Neural progenitor cell (in vitro differentiated cells): ENCODE measurements around the gene POLR1H. TPM values are rescaled to one million over a fixed set of nuclear protein-coding genes. Genes with fewer than 3 reads are reported as not detected.

Experiments used
- DNase-seq: peaks from one replicate; pipeline ENCODE4 v3.0.0-alpha.2; 2016; ENCODE audit warnings: low spot score
- H2AFZ ChIP-seq: fragments of 200-600 bp; sonication (generic); replicated peaks from 2 replicates; pipeline ENCODE4 v1.6.1; 2016; ENCODE audit warnings: antibody characterized with exemption
- H3F3A ChIP-seq: fragments of 200-600 bp; sonication (generic); 2 replicates; pipeline ENCODE4 v1.6.1; 2016; ENCODE audit warnings: antibody characterized with exemption, low read depth
- H3K27ac ChIP-seq: fragments of 200-600 bp; sonication (generic); 2 replicates; pipeline ENCODE4 v1.5.1; 2016; ENCODE audit warnings: mild to moderate bottlenecking
- H3K27me3 ChIP-seq: fragments of 200-600 bp; sonication (generic); 2 replicates; pipeline ENCODE4 v1.6.1; 2016; ENCODE audit warnings: mild to moderate bottlenecking, moderate library complexity
- H3K36me3 ChIP-seq: fragments of 200-600 bp; sonication (generic); 2 replicates; pipeline ENCODE4 v1.5.1; 2016
- H3K4me1 ChIP-seq: fragments of 200-600 bp; sonication (generic); 2 replicates; pipeline ENCODE4 v1.6.1; 2016; ENCODE audit warnings: mixed run types
- H3K4me2 ChIP-seq: fragments of 200-600 bp; sonication (generic); 2 replicates; pipeline ENCODE4 v1.6.1; 2016
- H3K4me3 ChIP-seq: fragments of 200-600 bp; sonication (generic); 2 replicates; pipeline ENCODE4 v1.5.1; 2016
- H3K79me2 ChIP-seq: fragments of 200-600 bp; sonication (generic); 2 replicates; pipeline ENCODE4 v1.6.1; 2016; ENCODE audit warnings: low read depth
- H3K9ac ChIP-seq: fragments of 200-600 bp; sonication (generic); 2 replicates; pipeline ENCODE4 v1.6.1; 2016
- H3K9me3 ChIP-seq: fragments of 200-600 bp; sonication (generic); 2 replicates; pipeline ENCODE4 v1.5.1; 2016; ENCODE audit warnings: low read depth
- H4K20me1 ChIP-seq: fragments of 200-600 bp; sonication (generic); 2 replicates; pipeline ENCODE4 v1.6.1; 2016; ENCODE audit warnings: low read depth
- H3K27ac Mint-ChIP-seq: 3 replicates; pipeline ENCODE4 v1.8.0; 2021; ENCODE audit warnings: mixed read lengths
- H3K27me3 Mint-ChIP-seq: 2 replicates; pipeline ENCODE4 v1.8.0; 2022; ENCODE audit warnings: low read depth, mild to moderate bottlenecking, inconsistent platforms, moderate library complexity, mixed read lengths; ENCODE audit not compliant: insufficient read depth
- H3K36me3 Mint-ChIP-seq: 3 replicates; pipeline ENCODE4 v1.8.0; 2021; ENCODE audit warnings: mixed read lengths
- H3K4me1 Mint-ChIP-seq: 3 replicates; pipeline ENCODE4 v1.8.0; 2021; ENCODE audit warnings: mixed read lengths
- H3K4me3 Mint-ChIP-seq: 3 replicates; pipeline ENCODE4 v1.8.0; 2021; ENCODE audit warnings: mild to moderate bottlenecking, moderate library complexity, mixed read lengths
- H3K9me3 Mint-ChIP-seq: 3 replicates; pipeline ENCODE4 v1.8.0; 2020; ENCODE audit warnings: mixed read lengths
- EZH2 ChIP-seq: fragments of 200-600 bp; sonication (generic); IDR thresholded peaks from 2 replicates; pipeline ENCODE4 v1.6.1; 2017; ENCODE audit warnings: antibody characterized with exemption, mild to moderate bottlenecking, moderate library complexity
- EZH2phosphoT487 ChIP-seq: fragments of 200-600 bp; sonication (generic); IDR thresholded peaks from 2 replicates; pipeline ENCODE4 v1.6.1; 2017; ENCODE audit warnings: antibody characterized with exemption
- total RNA-seq: library from RNA; depleted of rRNA; stranded (reverse); fragments of >200 nt; gene quantifications from 2 replicates; pipeline ENCODE4 v1.2.3, GENCODE V29; 2015; ENCODE audit warnings: low replicate concordance
- TF ChIP-seq, protein P1 (sequence below): fragments of 200-600 bp; sonication (generic); IDR thresholded peaks from 2 replicates; pipeline ENCODE4 v1.5.1; 2017; ENCODE audit warnings: antibody characterized with exemption, mild to moderate bottlenecking

Gene POLR1H
- total RNA-seq, 1 donor from 2014 or later: 25.0 TPM

GRCh38 chr6:30071081-30071818, 10.2 kb downstream of the POLR1H start:
- peaks cover 57% of the 10 kb centered on the region for H3K27me3 Mint-ChIP-seq
- no peak overlapping the region for H3K27ac ChIP-seq
- peaks cover 24% of the 10 kb centered on the region for H3F3A ChIP-seq
- no peak overlapping the region for H2AFZ ChIP-seq
- H3K4me3 ChIP-seq: peak overlapping the region; percentile 36
- peak; percentile 65 for DNase-seq
- peaks cover 23% of the 10 kb centered on the region for H3K4me1 ChIP-seq
- H3K36me3 Mint-ChIP-seq: peaks cover 17% of the 10 kb centered on the region
- peak overlapping the region; percentile 14 for H3K4me3 Mint-ChIP-seq
- H3K27me3 ChIP-seq: peaks cover 70% of the 10 kb centered on the region
- H3K79me2 ChIP-seq: peaks cover 6% of the 10 kb centered on the region
- no peak overlapping the region for H3K9ac ChIP-seq
- peaks cover 31% of the 10 kb centered on the region for H3K4me1 Mint-ChIP-seq
- H3K4me2 ChIP-seq: peak overlapping the region; percentile 71
- H3K9me3 Mint-ChIP-seq: peaks cover 8% of the 10 kb centered on the region
- no peaks in the 10 kb centered on the region for H4K20me1 ChIP-seq
- TF ChIP-seq EZH2phosphoT487 (peak; percentile 68), EZH2 (peak; percentile 85)
- TF ChIP-seq, protein P1, sequence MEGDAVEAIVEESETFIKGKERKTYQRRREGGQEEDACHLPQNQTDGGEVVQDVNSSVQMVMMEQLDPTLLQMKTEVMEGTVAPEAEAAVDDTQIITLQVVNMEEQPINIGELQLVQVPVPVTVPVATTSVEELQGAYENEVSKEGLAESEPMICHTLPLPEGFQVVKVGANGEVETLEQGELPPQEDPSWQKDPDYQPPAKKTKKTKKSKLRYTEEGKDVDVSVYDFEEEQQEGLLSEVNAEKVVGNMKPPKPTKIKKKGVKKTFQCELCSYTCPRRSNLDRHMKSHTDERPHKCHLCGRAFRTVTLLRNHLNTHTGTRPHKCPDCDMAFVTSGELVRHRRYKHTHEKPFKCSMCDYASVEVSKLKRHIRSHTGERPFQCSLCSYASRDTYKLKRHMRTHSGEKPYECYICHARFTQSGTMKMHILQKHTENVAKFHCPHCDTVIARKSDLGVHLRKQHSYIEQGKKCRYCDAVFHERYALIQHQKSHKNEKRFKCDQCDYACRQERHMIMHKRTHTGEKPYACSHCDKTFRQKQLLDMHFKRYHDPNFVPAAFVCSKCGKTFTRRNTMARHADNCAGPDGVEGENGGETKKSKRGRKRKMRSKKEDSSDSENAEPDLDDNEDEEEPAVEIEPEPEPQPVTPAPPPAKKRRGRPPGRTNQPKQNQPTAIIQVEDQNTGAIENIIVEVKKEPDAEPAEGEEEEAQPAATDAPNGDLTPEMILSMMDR: peak; percentile 34
- no peaks in the 10 kb centered on the region for H3K9me3 ChIP-seq
- H3K27ac Mint-ChIP-seq: no peak overlapping the region
- no peaks in the 10 kb centered on the region for H3K36me3 ChIP-seq

GRCh38 chr6:30071858-30072257, 10.8 kb downstream of the POLR1H start:
- Mint-ChIP-seq H3K9me3 (peaks cover 8% of the 10 kb centered on the region), H3K36me3 (peaks cover 17% of the 10 kb centered on the region), H3K4me1 (peaks cover 30% of the 10 kb centered on the region), H3K27ac (no peak overlapping the region), H3K27me3 (peaks cover 59% of the 10 kb centered on the region), H3K4me3 (peak overlapping the region; percentile 14)
- no peak for DNase-seq
- Histone ChIP-seq H3K4me1 (peaks cover 21% of the 10 kb centered on the region), H3K9ac (no peak overlapping the region), H4K20me1 (no peaks in the 10 kb centered on the region), H3F3A (peaks cover 18% of the 10 kb centered on the region), H3K36me3 (no peaks in the 10 kb centered on the region), H3K79me2 (peaks cover 6% of the 10 kb centered on the region), H3K27ac (no peak overlapping the region), H3K4me3 (peak overlapping the region; percentile 36), H2AFZ (no peak overlapping the region), H3K4me2 (peak overlapping the region; percentile 71), H3K27me3 (peaks cover 76% of the 10 kb centered on the region), H3K9me3 (no peaks in the 10 kb centered on the region)
- no peak for TF ChIP-seq EZH2phosphoT487
- TF ChIP-seq, protein P1: no peak
- no peak for TF ChIP-seq EZH2

GRCh38 chr6:30073489-30074235, 12.6 kb downstream of the POLR1H start:
- H4K20me1 ChIP-seq: no peaks in the 10 kb centered on the region
- peaks cover 67% of the 10 kb centered on the region for H3K27me3 Mint-ChIP-seq
- no peak for DNase-seq
- H3F3A ChIP-seq: peaks cover 15% of the 10 kb centered on the region
- no peaks in the 10 kb centered on the region for H3K9me3 ChIP-seq
- H3K27ac Mint-ChIP-seq: no peak overlapping the region
- H3K79me2 ChIP-seq: no peaks in the 10 kb centered on the region
- peak overlapping the region; percentile 61 for H3K4me3 ChIP-seq
- no peak overlapping the region for H3K9ac ChIP-seq
- no peak overlapping the region for H2AFZ ChIP-seq
- H3K4me2 ChIP-seq: peak overlapping the region; percentile 96
- peaks cover 16% of the 10 kb centered on the region for H3K36me3 Mint-ChIP-seq
- peaks cover 94% of the 10 kb centered on the region for H3K27me3 ChIP-seq
- H3K4me3 Mint-ChIP-seq: peak overlapping the region; percentile 80
- no peak overlapping the region for H3K27ac ChIP-seq
- no peak for TF ChIP-seq EZH2phosphoT487
- TF ChIP-seq EZH2: no peak
- TF ChIP-seq, protein P1: no peak
- H3K36me3 ChIP-seq: no peaks in the 10 kb centered on the region
- peaks cover 18% of the 10 kb centered on the region for H3K4me1 Mint-ChIP-seq
- H3K9me3 Mint-ChIP-seq: peaks cover 8% of the 10 kb centered on the region
- peaks cover 17% of the 10 kb centered on the region for H3K4me1 ChIP-seq
